Measurements from ENCODE around the gene PDSS2.

DNA sequence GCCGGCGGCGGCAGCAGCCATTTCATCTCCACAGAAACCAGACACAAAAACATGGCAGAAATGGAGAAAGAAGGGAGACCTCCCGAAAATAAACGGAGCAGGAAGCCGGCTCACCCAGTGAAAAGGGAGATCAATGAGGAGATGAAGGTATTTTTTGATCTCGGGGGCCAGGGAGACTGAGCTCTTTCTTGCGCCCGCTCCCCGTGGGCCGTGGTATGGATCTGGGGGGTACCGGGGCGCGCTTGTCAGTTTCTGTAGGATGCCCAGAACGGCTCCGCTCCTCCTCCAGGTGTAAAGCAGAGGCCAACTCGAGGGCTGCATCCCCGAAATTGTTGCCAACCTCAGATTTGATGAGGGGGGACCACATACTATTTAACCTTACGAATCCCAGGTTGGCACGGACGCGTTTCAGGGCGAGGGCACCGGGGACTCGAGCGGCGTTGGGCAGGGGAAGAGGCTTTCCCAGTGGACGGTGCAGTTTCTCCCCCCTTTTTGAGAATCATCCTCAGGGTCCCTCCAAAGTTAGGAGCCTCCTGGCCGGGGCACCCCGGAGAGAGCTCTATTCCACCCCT lies 31.3 kb upstream of the PDSS2 start:
- TF ChIP-seq, protein P1, sequence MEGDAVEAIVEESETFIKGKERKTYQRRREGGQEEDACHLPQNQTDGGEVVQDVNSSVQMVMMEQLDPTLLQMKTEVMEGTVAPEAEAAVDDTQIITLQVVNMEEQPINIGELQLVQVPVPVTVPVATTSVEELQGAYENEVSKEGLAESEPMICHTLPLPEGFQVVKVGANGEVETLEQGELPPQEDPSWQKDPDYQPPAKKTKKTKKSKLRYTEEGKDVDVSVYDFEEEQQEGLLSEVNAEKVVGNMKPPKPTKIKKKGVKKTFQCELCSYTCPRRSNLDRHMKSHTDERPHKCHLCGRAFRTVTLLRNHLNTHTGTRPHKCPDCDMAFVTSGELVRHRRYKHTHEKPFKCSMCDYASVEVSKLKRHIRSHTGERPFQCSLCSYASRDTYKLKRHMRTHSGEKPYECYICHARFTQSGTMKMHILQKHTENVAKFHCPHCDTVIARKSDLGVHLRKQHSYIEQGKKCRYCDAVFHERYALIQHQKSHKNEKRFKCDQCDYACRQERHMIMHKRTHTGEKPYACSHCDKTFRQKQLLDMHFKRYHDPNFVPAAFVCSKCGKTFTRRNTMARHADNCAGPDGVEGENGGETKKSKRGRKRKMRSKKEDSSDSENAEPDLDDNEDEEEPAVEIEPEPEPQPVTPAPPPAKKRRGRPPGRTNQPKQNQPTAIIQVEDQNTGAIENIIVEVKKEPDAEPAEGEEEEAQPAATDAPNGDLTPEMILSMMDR (IDR thresholded peaks at IDR 0.05): no peak
- no peak for TF ChIP-seq POLR2A (IDR thresholded peaks at IDR 0.05)

Data from heart left ventricle (tissue), 13 donors.